Measurements from ENCODE around the gene HIF1A.
"Not testable (repeated sequence)": the region's sequence is repeated elsewhere in the genome, so short reads cannot be mapped to it uniquely, and the experiment has no call there.

The HIF1A gene

GRCh38 chr14:61737915-61738314 is 42.6 kb downstream of the HIF1A start:
- Histone ChIP-seq H3K9ac (ENCODE audit: low read length) (no peak overlapping the region), H3K4me1 (ENCODE audit: insufficient read depth, low read length) (no peaks in the 10 kb centered on the region), H3K36me3 (ENCODE audit: insufficient read depth, low read length) (peaks cover 51% of the 10 kb centered on the region), H3K9me3 (ENCODE audit: low read length) (no peaks in the 10 kb centered on the region), H3K27ac (ENCODE audit: low read depth, low read length) (no peak overlapping the region), H3K27me3 (ENCODE audit: control insufficient read depth in 1 of 2, insufficient read depth in 2 of 2, low read length in 2 of 2) (no peaks in the 10 kb centered on the region), H3K4me3 (ENCODE audit: low read depth in 1 of 2, low read length in 2 of 2) (no peak overlapping the region)

- Histone ChIP-seq H3K4me1 (ENCODE audit: insufficient read depth, low read length) (no peaks in the 10 kb centered on the region), H3K36me3 (ENCODE audit: insufficient read depth, low read length) (peaks cover 43% of the 10 kb centered on the region), H3K9ac (ENCODE audit: low read length) (no peak overlapping the region), H3K9me3 (ENCODE audit: low read length) (no peaks in the 10 kb centered on the region), H3K27ac (ENCODE audit: low read depth, low read length) (no peak overlapping the region), H3K27me3 (ENCODE audit: control insufficient read depth in 1 of 2, insufficient read depth in 2 of 2, low read length in 2 of 2) (no peaks in the 10 kb centered on the region), H3K4me3 (ENCODE audit: low read depth in 1 of 2, low read length in 2 of 2) (no peak overlapping the region)
Observed at GRCh38 chr14:61739133-61739532, 43.8 kb downstream of the HIF1A start.

GRCh38 chr14:61742371-61742770 is 47.1 kb downstream of the HIF1A start:
- no peaks in the 10 kb centered on the region for H3K9me3 ChIP-seq (ENCODE audit: low read length)
- H3K27me3 ChIP-seq (ENCODE audit: control insufficient read depth in 1 of 2, insufficient read depth in 2 of 2, low read length in 2 of 2) = no peaks in the 10 kb centered on the region
- H3K4me3 ChIP-seq (ENCODE audit: low read depth in 1 of 2, low read length in 2 of 2) = no peak overlapping the region
- no peak overlapping the region for H3K9ac ChIP-seq (ENCODE audit: low read length)
- peaks cover 23% of the 10 kb centered on the region for H3K36me3 ChIP-seq (ENCODE audit: insufficient read depth, low read length)
- H3K27ac ChIP-seq (ENCODE audit: low read depth, low read length) = no peak overlapping the region
- no peaks in the 10 kb centered on the region for H3K4me1 ChIP-seq (ENCODE audit: insufficient read depth, low read length)

GRCh38 chr14:61744238-61744637 is 48.9 kb downstream of the HIF1A start:
- Histone ChIP-seq H3K4me1 (ENCODE audit: insufficient read depth, low read length) (no peaks in the 10 kb centered on the region), H3K27ac (ENCODE audit: low read depth, low read length) (no peak overlapping the region), H3K36me3 (ENCODE audit: insufficient read depth, low read length) (peaks cover 16% of the 10 kb centered on the region), H3K9me3 (ENCODE audit: low read length) (no peaks in the 10 kb centered on the region), H3K9ac (ENCODE audit: low read length) (no peak overlapping the region), H3K4me3 (ENCODE audit: low read depth in 1 of 2, low read length in 2 of 2) (no peak overlapping the region), H3K27me3 (ENCODE audit: control insufficient read depth in 1 of 2, insufficient read depth in 2 of 2, low read length in 2 of 2) (no peaks in the 10 kb centered on the region)

GRCh38 chr14:61746346-61746745 is 51.0 kb downstream of the HIF1A start:
- not testable (repeated sequence) for H3K27ac ChIP-seq (ENCODE audit: low read depth, low read length); H3K4me3 ChIP-seq (ENCODE audit: low read depth in 1 of 2, low read length in 2 of 2); H3K27me3 ChIP-seq (ENCODE audit: control insufficient read depth in 1 of 2, insufficient read depth in 2 of 2, low read length in 2 of 2); H3K4me1 ChIP-seq (ENCODE audit: insufficient read depth, low read length); H3K36me3 ChIP-seq (ENCODE audit: insufficient read depth, low read length); H3K9me3 ChIP-seq (ENCODE audit: low read length); H3K9ac ChIP-seq (ENCODE audit: low read length)

GRCh38 chr14:61746881-61747280 is 51.6 kb downstream of the HIF1A start:
- peaks cover 9% of the 10 kb centered on the region for H3K36me3 ChIP-seq (ENCODE audit: insufficient read depth, low read length)
- no peak overlapping the region for H3K9ac ChIP-seq (ENCODE audit: low read length)
- peaks cover 5% of the 10 kb centered on the region for H3K4me1 ChIP-seq (ENCODE audit: insufficient read depth, low read length)
- H3K27ac ChIP-seq (ENCODE audit: low read depth, low read length) = no peak overlapping the region
- H3K4me3 ChIP-seq (ENCODE audit: low read depth in 1 of 2, low read length in 2 of 2) = no peak overlapping the region
- no peaks in the 10 kb centered on the region for H3K9me3 ChIP-seq (ENCODE audit: low read length)
- no peaks in the 10 kb centered on the region for H3K27me3 ChIP-seq (ENCODE audit: control insufficient read depth in 1 of 2, insufficient read depth in 2 of 2, low read length in 2 of 2)

- Histone ChIP-seq H3K4me3 (ENCODE audit: low read depth in 1 of 2, low read length in 2 of 2) (no peak overlapping the region), H3K27ac (ENCODE audit: low read depth, low read length) (no peak overlapping the region), H3K9me3 (ENCODE audit: low read length) (no peaks in the 10 kb centered on the region), H3K27me3 (ENCODE audit: control insufficient read depth in 1 of 2, insufficient read depth in 2 of 2, low read length in 2 of 2) (no peaks in the 10 kb centered on the region), H3K9ac (ENCODE audit: low read length) (no peak overlapping the region), H3K36me3 (ENCODE audit: insufficient read depth, low read length) (peaks cover 9% of the 10 kb centered on the region), H3K4me1 (ENCODE audit: insufficient read depth, low read length) (peaks cover 5% of the 10 kb centered on the region)
Observed at GRCh38 chr14:61747342-61747741, 52.0 kb downstream of the HIF1A start.

GRCh38 chr14:61749264-61749663 is 54.0 kb downstream of the HIF1A start:
- Histone ChIP-seq H3K36me3 (ENCODE audit: insufficient read depth, low read length) (peaks cover 9% of the 10 kb centered on the region), H3K4me1 (ENCODE audit: insufficient read depth, low read length) (peaks cover 5% of the 10 kb centered on the region), H3K9me3 (ENCODE audit: low read length) (no peaks in the 10 kb centered on the region), H3K9ac (ENCODE audit: low read length) (no peak overlapping the region), H3K27me3 (ENCODE audit: control insufficient read depth in 1 of 2, insufficient read depth in 2 of 2, low read length in 2 of 2) (no peaks in the 10 kb centered on the region), H3K27ac (ENCODE audit: low read depth, low read length) (no peak overlapping the region), H3K4me3 (ENCODE audit: low read depth in 1 of 2, low read length in 2 of 2) (no peak overlapping the region)

GRCh38 chr14:61749867-61750266 is 54.6 kb downstream of the HIF1A start:
- no peak overlapping the region for H3K27ac ChIP-seq (ENCODE audit: low read depth, low read length)
- H3K4me1 ChIP-seq (ENCODE audit: insufficient read depth, low read length) = peaks cover 5% of the 10 kb centered on the region
- no peaks in the 10 kb centered on the region for H3K27me3 ChIP-seq (ENCODE audit: control insufficient read depth in 1 of 2, insufficient read depth in 2 of 2, low read length in 2 of 2)
- no peak overlapping the region for H3K9ac ChIP-seq (ENCODE audit: low read length)
- H3K4me3 ChIP-seq (ENCODE audit: low read depth in 1 of 2, low read length in 2 of 2) = no peak overlapping the region
- H3K36me3 ChIP-seq (ENCODE audit: insufficient read depth, low read length) = peaks cover 5% of the 10 kb centered on the region
- no peaks in the 10 kb centered on the region for H3K9me3 ChIP-seq (ENCODE audit: low read length)

- peak overlapping the region; percentile 62 for H3K9ac ChIP-seq (ENCODE audit: low read length)
- H3K27ac ChIP-seq (ENCODE audit: low read depth, low read length) = peak overlapping the region; percentile 68
- peaks cover 5% of the 10 kb centered on the region for H3K36me3 ChIP-seq (ENCODE audit: insufficient read depth, low read length)
Observed at GRCh38 chr14:61750708-61751474, 55.6 kb downstream of the HIF1A start.

GRCh38 chr14:61751475-61751989 is 56.2 kb downstream of the HIF1A start:
- Histone ChIP-seq H3K27ac (ENCODE audit: low read depth, low read length) (peak overlapping the region; percentile 68), H3K4me1 (ENCODE audit: insufficient read depth, low read length) (peaks cover 5% of the 10 kb centered on the region), H3K27me3 (ENCODE audit: control insufficient read depth in 1 of 2, insufficient read depth in 2 of 2, low read length in 2 of 2) (no peaks in the 10 kb centered on the region), H3K9ac (ENCODE audit: low read length) (no peak overlapping the region), H3K4me3 (ENCODE audit: low read depth in 1 of 2, low read length in 2 of 2) (peak overlapping the region; percentile 24 to 86), H3K9me3 (ENCODE audit: low read length) (no peaks in the 10 kb centered on the region), H3K36me3 (ENCODE audit: insufficient read depth, low read length) (peaks cover 2% of the 10 kb centered on the region)

More at GRCh38 chr14:61750708-61751474, 55.6 kb downstream of the HIF1A start:
- H3K27me3 ChIP-seq (ENCODE audit: control insufficient read depth in 1 of 2, insufficient read depth in 2 of 2, low read length in 2 of 2) = no peaks in the 10 kb centered on the region
- peak overlapping the region; percentile 24 to 86 for H3K4me3 ChIP-seq (ENCODE audit: low read depth in 1 of 2, low read length in 2 of 2)
- peaks cover 5% of the 10 kb centered on the region for H3K4me1 ChIP-seq (ENCODE audit: insufficient read depth, low read length)
- H3K9me3 ChIP-seq (ENCODE audit: low read length) = no peaks in the 10 kb centered on the region

GRCh38 chr14:61752626-61753025 is 57.3 kb downstream of the HIF1A start:
- no peaks in the 10 kb centered on the region for H3K27me3 ChIP-seq (ENCODE audit: control insufficient read depth in 1 of 2, insufficient read depth in 2 of 2, low read length in 2 of 2)
- H3K9me3 ChIP-seq (ENCODE audit: low read length) = no peaks in the 10 kb centered on the region
- H3K4me3 ChIP-seq (ENCODE audit: low read depth in 1 of 2, low read length in 2 of 2) = no peak overlapping the region
- no peaks in the 10 kb centered on the region for H3K36me3 ChIP-seq (ENCODE audit: insufficient read depth, low read length)
- H3K4me1 ChIP-seq (ENCODE audit: insufficient read depth, low read length) = peaks cover 5% of the 10 kb centered on the region
- H3K9ac ChIP-seq (ENCODE audit: low read length) = no peak overlapping the region
- H3K27ac ChIP-seq (ENCODE audit: low read depth, low read length) = no peak overlapping the region
